B cell (primary cell): Measurements from ENCODE around the gene IRAK2. TPM values are rescaled to one million over a fixed set of nuclear protein-coding genes. Genes with fewer than 3 reads are reported as not detected.
A peak's percentile ranks its signal among the peaks of the same experiment; 100 is the strongest.

Experiments
- ATAC-seq: fragments of 200-7000 bp; cut with Tn5 transposase; one replicate; pipeline ENCODE4 v1.10.0; 2021; ENCODE audit warnings: low read depth, mild to moderate bottlenecking, moderate number of reproducible peaks, moderate library complexity
- CTCF ChIA-PET: fragments of 350-600 bp; sonication (Branson Sonifier 250); formaldehyde crosslinking; loops from one replicate; lab custom pipeline; 2021; ENCODE audit warnings: antibody characterized with exemption, inconsistent platforms; lab: Charles Lee
- POLR2A ChIA-PET: fragments of 350-600 bp; sonication (Branson Sonifier 250); formaldehyde crosslinking; loops from one replicate; lab custom pipeline; 2021; ENCODE audit warnings: antibody characterized with exemption; lab: Charles Lee
- DNase-seq: peaks from one replicate; pipeline ENCODE4 v3.0.0; 2013
- H2AFZ ChIP-seq: 2 replicates; pipeline ENCODE4 v1.6.1; 2012; ENCODE audit warnings: mild to moderate bottlenecking, low read depth, low read length; ENCODE audit not compliant: insufficient read depth, poor library complexity, severe bottlenecking
- H3K27ac ChIP-seq, 2 donors: 1 replicate in 1 of 2; 2 replicates in 1 of 2; pipeline ENCODE4 v1.5.1; 2012 to 2013; ENCODE audit warnings: low read length in 2 of 2, mild to moderate bottlenecking in 2 of 2, moderate library complexity in 1 of 2
- H3K27me3 ChIP-seq, 4 experiments: fragments of 200-600 bp in 1 of 4; sonication (generic) in 1 of 4; replicated peaks in 1 of 4; 1 replicate in 2 of 4; 2 replicates in 2 of 4; pipeline versions ENCODE4 v1.6.1 to v1.7.0; 2013 to 2016; ENCODE audit warnings: low read length in 3 of 4, mild to moderate bottlenecking in 2 of 4, mixed read lengths in 1 of 4, moderate library complexity in 1 of 4; ENCODE audit not compliant: insufficient read depth in 4 of 4, control insufficient read depth in 3 of 4; ENCODE audit errors: control extremely low read depth in 1 of 4
- H3K36me3 ChIP-seq, 2 experiments: replicated peaks in 1 of 2; 1 replicate in 1 of 2; 2 replicates in 1 of 2; pipeline versions ENCODE4 v1.6.1 to v1.7.1; 2013; ENCODE audit warnings: low read length in 1 of 2; ENCODE audit not compliant: insufficient read depth in 2 of 2, control insufficient read depth in 1 of 2; ENCODE audit errors: control extremely low read depth in 1 of 2, extremely low read depth in 1 of 2
- H3K4me1 ChIP-seq, 2 donors: fragments of 200-600 bp in 1 of 2; sonication (generic) in 1 of 2; 1 replicate in 1 of 2; 2 replicates in 1 of 2; pipeline versions ENCODE4 v1.5.1 to v1.6.1; 2013 to 2017; ENCODE audit warnings: low read length in 2 of 2; ENCODE audit not compliant: control insufficient read depth in 2 of 2, insufficient read depth in 2 of 2
- H3K4me2 ChIP-seq: replicated peaks from 2 replicates; pipeline ENCODE3; 2012; ENCODE audit warnings: mild to moderate bottlenecking, low read depth, low read length; ENCODE audit not compliant: poor library complexity, severe bottlenecking
- H3K4me3 ChIP-seq, 5 experiments: fragments of 200-600 bp in 1 of 5; sonication (generic) in 1 of 5; 1 replicate in 3 of 5; 2 replicates in 2 of 5; pipeline versions ENCODE4 v1.5.1 to v1.7.0; 2011 to 2016; ENCODE audit warnings: low read length in 4 of 5, mild to moderate bottlenecking in 4 of 5, low read depth in 2 of 5, control low read depth in 1 of 5, moderate library complexity in 1 of 5; ENCODE audit not compliant: insufficient read depth in 1 of 5; ENCODE audit errors: control extremely low read depth in 1 of 5, extremely low read depth in 1 of 5
- H3K79me2 ChIP-seq: fragments of 200-600 bp; sonication (generic); one replicate; pipeline ENCODE4 v1.6.0; 2016; ENCODE audit warnings: low read length; ENCODE audit not compliant: control insufficient read depth, insufficient read depth
- H3K9ac ChIP-seq: fragments of 200-600 bp; sonication (generic); 2 replicates; pipeline ENCODE4 v1.6.1; 2017; ENCODE audit warnings: mild to moderate bottlenecking, low read length, moderate library complexity
- H3K9me3 ChIP-seq, 3 donors: one replicate each; pipeline versions ENCODE4 v1.6.1 to v1.7.1; 2013; ENCODE audit warnings: low read length in 2 of 3; ENCODE audit not compliant: control insufficient read depth in 2 of 3, insufficient read depth in 1 of 3; ENCODE audit errors: control extremely low read depth in 1 of 3
- H4K20me1 ChIP-seq: 2 replicates; pipeline ENCODE4 v1.6.0; 2012; ENCODE audit warnings: mild to moderate bottlenecking, low read length; ENCODE audit not compliant: insufficient read depth, control insufficient read depth, poor library complexity, severe bottlenecking
- H3K27ac Mint-ChIP-seq: one replicate; pipeline ENCODE4 v1.8.0; 2021; ENCODE audit warnings: mixed read lengths
- H3K27me3 Mint-ChIP-seq: one replicate; pipeline ENCODE4 v1.8.0; 2021; ENCODE audit warnings: mixed read lengths
- H3K4me1 Mint-ChIP-seq: one replicate; pipeline ENCODE4 v1.8.0; 2021; ENCODE audit warnings: mixed read lengths
- H3K4me3 Mint-ChIP-seq: one replicate; pipeline ENCODE4 v1.8.0; 2021; ENCODE audit warnings: mixed read lengths
- H3K9me3 Mint-ChIP-seq: one replicate; pipeline ENCODE4 v1.8.0; 2022; ENCODE audit warnings: mixed read lengths; ENCODE audit not compliant: insufficient read depth
- CTCF ChIP-seq: fragments of 200-600 bp; IDR thresholded peaks from one replicate; pipeline ENCODE4 v1.8.0; 2022; ENCODE audit warnings: antibody characterized with exemption, mild to moderate bottlenecking
- EZH2 ChIP-seq: IDR thresholded peaks from 2 replicates; pipeline ENCODE4 v1.6.1; 2012; ENCODE audit warnings: borderline replicate concordance, low read depth, mild to moderate bottlenecking, moderate library complexity, low read length; ENCODE audit not compliant: insufficient read depth, poor library complexity, severe bottlenecking
- WGBS: methylation state at CpG from one replicate; pipeline ENCODE4 v1.1.5; 2013; ENCODE audit warnings: missing lambda C conversion rate; ENCODE audit not compliant: insufficient coverage; 5-methylcytosine and 5-hydroxymethylcytosine counted together
- intact Hi-C: fragments of 100-400 bp; cut with micrococcal nuclease; formaldehyde crosslinking; loops from one replicate; pipeline ENCODE4 v1.10.0; 2022
- polyA plus RNA-seq: library from polyadenylated mRNA; depleted of rRNA; stranded (reverse); fragments of >200 nt; gene quantifications from 2 replicates; pipeline ENCODE4 v1.2.3, GENCODE V29; 2012
- total RNA-seq, 2 donors: library from RNA; stranded (reverse); fragments of 120-200 nt in 1 of 2; gene quantifications; 1 replicate in 1 of 2; 2 replicates in 1 of 2; pipeline versions ENCODE4 v1.2.3 to v1.2.4, GENCODE V29; 2013 to 2022

Gene IRAK2
- total and polyA plus RNA-seq, 2 donors (not counting 1 experiment from before 2014, with no cell fraction given) = 11.8 to 23.2 TPM

- CTCF ChIA-PET = interaction anchor here (0.9 to 3.2 kb wide), 4 partner anchors 18 to 31 kb away, joined by 4 to 10 read pairs (median 6); partner anchors contain the start of gene IRAK2
- H3K9ac ChIP-seq = peak overlapping the region; percentile 53
- Mint-ChIP-seq H3K27ac (peak overlapping the region; percentile 96), H3K27me3 (no peaks in the 10 kb centered on the region), H3K9me3 (no peaks in the 10 kb centered on the region), H3K4me3 (peak overlapping the region; percentile 75), H3K4me1 (peaks cover 84% of the 10 kb centered on the region)
- peak; percentile 34 for DNase-seq
- H3K79me2 ChIP-seq = peaks cover 55% of the 10 kb centered on the region
- no peaks in the 10 kb centered on the region for H3K9me3 ChIP-seq
- intact Hi-C loops = loop anchor here (1.0 to 2.0 kb wide), 2 partner anchors 31 to 80 kb away; partner anchors contain the start of genes BRK1 and IRAK2
- 96% methylated on average over 7 of the region's 12 CpGs for WGBS
- H3K27me3 ChIP-seq = no peaks in the 10 kb centered on the region
- ATAC-seq = no peak
- peak overlapping the region in 1 of 5 experiments; percentile 25 for H3K4me3 ChIP-seq
- H3K36me3 ChIP-seq = no peaks in the 10 kb centered on the region
- peak overlapping the region; percentile 61 for H3K4me2 ChIP-seq
- TF ChIP-seq CTCF = no peak
- TF ChIP-seq EZH2 = no peak
- peak overlapping the region; percentile 84 to 95 for H3K27ac ChIP-seq
- peak overlapping the region; percentile 64 for H2AFZ ChIP-seq
- H3K4me1 ChIP-seq = peaks cover 95 to 99% of the 10 kb centered on the region in 2 donors
- H4K20me1 ChIP-seq = no peaks in the 10 kb centered on the region
- POLR2A ChIA-PET = interaction anchor here (0.6 to 3.8 kb wide), 5 partner anchors 9 to 54 kb away, joined by 3 to 16 read pairs (median 7); partner anchors contain the start of gene VHL
Measured at GRCh38 chr3:10195366-10196089, 30.8 kb downstream of the IRAK2 start.
